Activated B cell treated with CpG ODN at 0.5 μM for 24 hours (primary cell): Measurements from ENCODE around the gene NEURL3. TPM values are rescaled to one million over a fixed set of nuclear protein-coding genes. Genes with fewer than 3 reads are reported as not detected.

Experiments
- ATAC-seq: fragments of 200-7000 bp; cut with Tn5 transposase; one replicate; pipeline ENCODE4 v1.10.0; 2021; ENCODE audit warnings: low read depth, mild to moderate bottlenecking, moderate library complexity
- CTCF ChIA-PET: fragments of 350-600 bp; sonication (Branson Sonifier 250); formaldehyde crosslinking; loops from one replicate; lab custom pipeline; 2021; ENCODE audit warnings: antibody characterized with exemption; lab: Charles Lee
- POLR2A ChIA-PET: fragments of 350-600 bp; sonication (Branson Sonifier 250); formaldehyde crosslinking; loops from one replicate; lab custom pipeline; 2021; ENCODE audit warnings: antibody characterized with exemption; lab: Charles Lee
- DNase-seq: peaks from one replicate; pipeline ENCODE4 v3.0.0; 2022
- H3K27ac Mint-ChIP-seq: one replicate; pipeline ENCODE4 v1.8.0; 2020; ENCODE audit warnings: mixed read lengths
- H3K27me3 Mint-ChIP-seq: one replicate; pipeline ENCODE4 v1.8.0; 2021; ENCODE audit warnings: mixed read lengths
- H3K36me3 Mint-ChIP-seq: one replicate; pipeline ENCODE4 v1.8.0; 2021; ENCODE audit warnings: low read depth, mixed read lengths
- H3K4me1 Mint-ChIP-seq: one replicate; pipeline ENCODE4 v1.8.0; 2021; ENCODE audit warnings: mixed read lengths
- H3K4me3 Mint-ChIP-seq: one replicate; pipeline ENCODE4 v1.8.0; 2020; ENCODE audit warnings: mild to moderate bottlenecking, mixed read lengths
- H3K9me3 Mint-ChIP-seq: one replicate; pipeline ENCODE4 v1.8.0; 2020; ENCODE audit warnings: mixed read lengths
- CTCF ChIP-seq: fragments of 200-600 bp; IDR thresholded peaks from one replicate; pipeline ENCODE4 v1.8.0; 2022; ENCODE audit warnings: antibody characterized with exemption, mild to moderate bottlenecking
- intact Hi-C: fragments of 100-400 bp; cut with micrococcal nuclease; formaldehyde crosslinking; loops from one replicate; pipeline ENCODE4 v1.15.1; 2024
- total RNA-seq: library from RNA; stranded (reverse); gene quantifications from 2 replicates; pipeline ENCODE4 v1.2.3, GENCODE V29; 2022

The NEURL3 gene
- total RNA-seq, 1 donor from 2014 or later: not detected

DNA sequence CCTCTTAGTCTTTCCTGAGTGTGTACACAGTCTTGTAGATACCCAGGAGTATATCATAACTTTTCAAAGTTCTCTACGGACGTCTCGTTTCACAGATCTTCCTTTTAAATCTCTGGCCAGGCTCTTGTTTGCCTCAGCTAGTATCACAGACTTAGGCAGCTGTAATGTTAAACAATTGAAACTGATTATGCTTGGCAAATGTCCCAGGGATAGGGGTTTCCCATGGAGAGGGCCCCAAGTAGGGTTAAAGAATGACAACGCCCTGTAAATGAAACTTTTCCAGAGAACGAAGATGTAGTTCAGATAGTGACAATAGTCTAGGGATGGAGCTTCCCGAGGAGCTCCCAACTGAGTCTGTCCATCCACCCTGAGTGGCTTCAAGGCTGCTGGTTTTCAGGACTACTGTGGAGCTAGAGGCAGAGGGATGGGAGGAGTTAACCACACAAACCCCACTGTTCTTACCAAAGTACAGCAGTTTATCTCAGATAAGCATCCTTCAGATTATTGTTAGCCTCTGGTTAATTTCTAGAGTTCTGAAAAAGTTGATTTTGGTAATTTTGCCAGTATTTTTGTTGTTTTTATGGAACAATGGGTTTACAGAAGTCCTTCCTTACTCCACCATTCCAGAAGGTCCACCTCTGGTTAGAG is 9.1 kb downstream of the NEURL3 start:
- DNase-seq (no peak), ATAC-seq (no peak)
- peaks cover 4% of the 10 kb centered on the region for H3K27me3 Mint-ChIP-seq
- POLR2A ChIA-PET: interaction anchor here (1.2 kb wide), 1 partner anchor 9 kb away, joined by 4 read pairs; no protein-coding TSS in a partner anchor
- no peak overlapping the region for H3K4me3 Mint-ChIP-seq
- no peak for TF ChIP-seq CTCF
- CTCF ChIA-PET: interaction anchor here (0.8 to 1.8 kb wide), 3 partner anchors 12 to 89 kb away, joined by 3 to 5 read pairs (median 3); no protein-coding TSS in a partner anchor
- H3K27ac Mint-ChIP-seq: no peak overlapping the region
- peaks cover 2% of the 10 kb centered on the region for H3K36me3 Mint-ChIP-seq
- intact Hi-C loops: no loop called here
- H3K9me3 Mint-ChIP-seq: peaks cover 17% of the 10 kb centered on the region
- peaks cover 1% of the 10 kb centered on the region for H3K4me1 Mint-ChIP-seq

DNA sequence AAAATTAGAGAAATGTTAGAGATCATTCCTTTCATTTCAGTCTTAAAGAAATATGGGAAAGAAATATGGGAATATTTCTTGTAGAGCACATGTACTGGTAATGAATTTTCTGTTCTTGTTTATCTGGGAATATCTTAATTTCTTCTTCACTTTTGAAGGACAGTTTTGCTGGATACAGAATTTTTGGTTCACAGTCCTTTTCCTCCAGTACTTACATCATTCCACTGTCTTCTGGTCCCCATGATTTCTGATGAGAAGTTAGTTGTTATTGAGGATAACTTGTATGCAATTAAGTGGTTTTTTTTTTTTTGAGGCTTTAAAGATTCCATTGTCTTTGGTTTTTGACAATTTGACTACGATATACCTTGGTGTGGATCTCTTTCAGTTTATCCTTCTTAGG is 11.0 kb downstream of the NEURL3 start:
- Mint-ChIP-seq H3K27ac (no peak overlapping the region), H3K9me3 (peaks cover 17% of the 10 kb centered on the region), H3K4me3 (no peak overlapping the region), H3K27me3 (peaks cover 2% of the 10 kb centered on the region), H3K4me1 (no peaks in the 10 kb centered on the region), H3K36me3 (peaks cover 2% of the 10 kb centered on the region)
- CTCF ChIA-PET: interaction anchor here (1.8 kb wide), 1 partner anchor 87 kb away, joined by 5 read pairs; no protein-coding TSS in a partner anchor
- TF ChIP-seq CTCF: no peak
- DNase-seq (no peak), ATAC-seq (no peak)
- intact Hi-C loops: no loop called here
- POLR2A ChIA-PET: no interaction called here

DNA sequence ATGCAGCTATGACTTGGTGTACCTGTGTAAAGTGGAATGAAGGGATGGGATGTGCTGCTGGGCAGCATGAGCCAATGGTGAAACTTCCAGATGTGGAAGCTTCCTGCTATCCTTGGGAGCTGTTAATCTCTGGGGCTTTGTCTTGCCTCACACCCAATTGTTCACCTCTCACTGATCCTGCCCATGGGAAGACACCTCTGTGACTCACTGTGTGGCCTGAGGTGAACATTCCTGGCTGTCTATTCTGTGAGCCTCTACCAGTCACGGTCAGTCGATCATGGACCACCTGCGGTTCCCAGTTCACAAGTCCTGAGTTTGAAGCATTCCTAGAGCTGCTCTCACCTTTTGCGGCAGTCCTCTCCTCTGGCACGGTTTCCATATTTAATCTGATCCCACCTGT is 12.1 kb downstream of the NEURL3 start:
- intact Hi-C loops: no loop called here
- H3K36me3 Mint-ChIP-seq: peaks cover 2% of the 10 kb centered on the region
- ChIA-PET CTCF (no interaction called here), POLR2A (no interaction called here)
- peaks cover 17% of the 10 kb centered on the region for H3K9me3 Mint-ChIP-seq
- no peak overlapping the region for H3K27ac Mint-ChIP-seq
- ATAC-seq (no peak), DNase-seq (no peak)
- TF ChIP-seq CTCF: no peak
- H3K4me1 Mint-ChIP-seq: no peaks in the 10 kb centered on the region
- no peak overlapping the region for H3K4me3 Mint-ChIP-seq
- peaks cover 2% of the 10 kb centered on the region for H3K27me3 Mint-ChIP-seq

- Mint-ChIP-seq H3K4me1 (peaks cover 2% of the 10 kb centered on the region), H3K36me3 (peaks cover 2% of the 10 kb centered on the region), H3K27me3 (no peaks in the 10 kb centered on the region), H3K4me3 (no peak overlapping the region), H3K27ac (no peak overlapping the region), H3K9me3 (peaks cover 17% of the 10 kb centered on the region)
- ChIA-PET POLR2A (no interaction called here), CTCF (no interaction called here)
- intact Hi-C loops: no loop called here
- ATAC-seq (no peak), DNase-seq (no peak)
- TF ChIP-seq CTCF: no peak
Measured at GRCh38 chr2:96491860-96492497, 13.2 kb downstream of the NEURL3 start.

- DNase-seq: no peak
- Mint-ChIP-seq H3K27ac (no peak overlapping the region), H3K9me3 (peaks cover 6% of the 10 kb centered on the region), H3K36me3 (peaks cover 2% of the 10 kb centered on the region), H3K27me3 (no peaks in the 10 kb centered on the region), H3K4me1 (peaks cover 23% of the 10 kb centered on the region), H3K4me3 (no peak overlapping the region)
- POLR2A ChIA-PET: no interaction called here
- no peak for ATAC-seq
- intact Hi-C loops: loop anchor here (5.0 kb wide), 1 partner anchor 182 kb away; the partner anchor contains the start of gene SNRNP200
- CTCF ChIA-PET: interaction anchor here (1.2 kb wide), 1 partner anchor 19 kb away, joined by 3 read pairs; no protein-coding TSS in a partner anchor
- no peak for TF ChIP-seq CTCF
Measured at GRCh38 chr2:96489663-96490062, 15.5 kb downstream of the NEURL3 start.
